T-helper 22 cell (primary cell): Measurements from ENCODE around the gene DTX3.
A peak's percentile ranks its signal among the peaks of the same experiment; 100 is the strongest.
"Not testable (repeated sequence)": the region's sequence is repeated elsewhere in the genome, so short reads cannot be mapped to it uniquely, and the experiment has no call there.

Experiments
- DNase-seq: peaks from one replicate; pipeline ENCODE4 v3.0.0-alpha.2; 2020; ENCODE audit warnings: low read depth

DTX3 gene

GRCh38 chr12:57583008-57583831, 21.4 kb upstream of the DTX3 start:
- DNase-seq, result peak; percentile 43

DNA sequence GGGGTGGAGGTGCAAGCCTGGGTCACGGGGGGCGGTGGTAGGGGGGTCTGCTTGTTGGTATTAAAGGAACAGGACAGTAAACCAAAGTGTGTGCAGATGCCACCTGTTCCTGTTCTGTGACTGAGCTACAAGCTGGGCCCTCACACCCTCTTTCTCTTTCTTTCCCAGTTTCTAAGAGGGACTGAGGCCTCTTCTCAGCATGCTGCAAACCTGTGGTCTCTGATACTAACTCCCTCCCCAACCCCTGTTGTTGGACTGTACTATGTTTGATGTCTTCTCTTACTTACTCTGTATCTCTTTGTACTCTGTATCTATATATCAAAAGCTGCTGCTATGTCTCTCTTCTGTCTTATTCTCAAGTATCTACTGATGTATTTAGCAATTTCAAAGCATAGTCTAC, 20.6 kb upstream of the DTX3 start:
- no peak for DNase-seq

DNA sequence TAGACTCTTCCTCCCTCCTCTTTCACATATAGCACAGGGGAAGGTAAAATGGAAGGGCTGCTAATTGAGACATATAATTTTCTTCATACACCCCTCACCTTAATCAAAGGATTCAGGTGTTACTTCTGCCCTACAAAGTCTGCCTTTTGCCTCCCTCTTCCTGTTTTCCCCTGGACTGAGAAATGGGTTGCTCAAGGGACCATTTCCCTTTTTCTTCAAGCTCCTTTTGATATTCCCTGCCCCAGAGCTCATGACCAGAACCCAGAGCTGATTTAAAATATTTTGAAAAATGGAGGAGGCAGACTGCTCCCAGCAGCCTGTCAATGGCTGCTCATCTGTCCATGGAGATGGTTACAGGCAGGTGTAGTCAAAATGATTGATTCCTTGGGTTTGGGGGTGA, 19.9 kb upstream of the DTX3 start:
- no peak for DNase-seq

- DNase-seq, result no peak
These were observed 19.5 kb upstream of the DTX3 start for GRCh38 chr12:57585156-57585555.

DNA sequence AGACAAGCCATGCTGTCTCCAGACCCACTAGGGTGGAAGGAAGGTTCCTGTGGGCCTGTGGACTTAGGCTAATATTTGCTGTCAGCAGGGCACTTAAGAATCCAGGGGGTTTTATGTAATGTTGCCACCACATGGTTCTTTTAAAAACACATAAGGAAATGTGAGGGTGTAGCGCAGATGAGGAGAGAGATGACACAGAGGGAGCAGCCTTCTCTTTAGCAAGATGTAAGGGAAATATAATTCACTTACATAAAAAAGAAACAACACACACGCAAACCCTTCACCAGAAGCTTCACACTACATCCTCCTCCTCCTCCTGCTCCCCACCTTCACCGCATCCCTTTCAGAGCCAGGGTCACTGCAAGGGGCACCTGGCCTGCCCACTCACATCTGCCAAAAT, 18.5 kb upstream of the DTX3 start:
- no peak for DNase-seq

- no peak for DNase-seq
These were observed 17.7 kb upstream of the DTX3 start for GRCh38 chr12:57586832-57587429.

DNA sequence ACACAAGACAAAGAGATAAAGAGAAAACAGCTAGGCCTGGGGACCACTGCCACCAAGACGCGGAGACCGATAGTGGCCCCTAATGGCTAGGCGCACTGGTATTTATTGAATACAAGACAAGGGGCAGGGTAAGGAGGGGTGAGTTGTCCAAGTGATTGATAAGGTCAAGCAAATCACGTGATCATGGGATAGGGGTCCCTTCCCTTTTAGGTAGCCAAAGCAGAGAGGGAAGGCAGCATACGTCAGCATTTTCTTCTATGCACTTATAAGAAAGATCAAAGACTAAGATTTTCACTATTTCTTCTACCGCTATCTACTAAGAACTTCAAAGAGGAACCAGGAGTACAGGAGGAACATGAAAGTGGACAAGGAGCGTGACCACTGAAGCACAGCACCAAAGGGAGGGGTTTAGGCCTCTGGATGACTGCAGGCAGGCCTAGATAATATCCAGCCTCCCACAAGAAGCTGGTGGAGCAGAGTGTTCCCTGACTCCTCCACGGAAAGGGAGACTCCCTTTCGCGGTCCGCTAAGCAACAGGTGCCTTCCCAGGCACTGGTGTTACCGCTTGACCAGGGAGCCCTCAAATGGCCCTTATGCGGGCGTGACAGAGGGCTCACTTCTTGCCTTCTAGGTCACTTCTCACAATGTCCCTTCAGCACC, 15.5 kb upstream of the DTX3 start:
- not testable (repeated sequence) for DNase-seq

- DNase-seq, result no peak
These were observed 14.2 kb upstream of the DTX3 start for GRCh38 chr12:57590479-57590863.

DNA sequence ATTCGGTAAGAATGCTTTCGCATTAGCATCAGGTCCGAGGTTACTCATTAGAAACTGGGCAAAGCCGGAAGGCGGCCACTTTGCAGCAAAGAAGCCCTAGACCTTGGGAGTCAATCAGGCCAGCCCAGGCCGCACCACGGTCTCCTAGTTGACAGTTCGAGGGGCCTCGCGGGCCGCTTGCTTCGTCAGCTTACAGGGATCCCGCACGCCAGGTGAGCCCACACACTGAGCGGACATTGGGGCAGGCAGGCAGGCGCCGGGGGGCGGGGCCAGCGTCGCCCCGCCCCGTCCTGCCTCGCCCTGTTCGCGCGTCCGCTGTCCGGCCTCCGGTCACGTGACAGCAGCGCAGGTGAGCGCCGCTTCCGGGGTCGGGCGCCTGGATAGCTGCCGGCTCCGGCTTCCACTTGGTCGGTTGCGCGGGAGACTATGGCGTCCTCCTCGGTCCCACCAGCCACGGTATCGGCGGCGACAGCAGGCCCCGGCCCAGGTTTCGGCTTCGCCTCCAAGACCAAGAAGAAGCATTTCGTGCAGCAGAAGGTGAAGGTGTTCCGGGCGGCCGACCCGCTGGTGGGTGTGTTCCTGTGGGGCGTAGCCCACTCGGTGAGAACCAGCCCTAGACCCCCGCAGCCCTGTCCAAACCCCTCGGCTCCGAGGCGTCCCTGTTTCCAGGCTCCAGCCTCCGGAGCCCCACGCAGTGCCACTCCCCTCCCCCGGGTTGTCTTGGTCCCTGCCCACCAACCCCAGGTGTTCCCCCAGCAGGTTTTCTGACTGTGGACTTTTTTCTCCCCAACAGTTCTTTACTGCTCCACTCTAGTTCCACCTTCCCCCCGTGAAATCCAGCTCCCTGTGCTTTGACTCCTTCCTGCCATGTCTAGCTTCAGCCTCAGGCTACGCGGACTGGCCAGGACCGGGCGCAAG, 13.5 kb upstream of the DTX3 start, which contains the start of gene PIP4K2C:
PIP4K2C (plus strand) TSS at position 329 of the 918 bp plus-strand sequence; CDS start at position 427, 98 bp downstream.
- peak; percentile 73 for DNase-seq

- no peak for DNase-seq
These were observed 12.8 kb upstream of the DTX3 start for GRCh38 chr12:57591782-57592325.

GRCh38 chr12:57592551-57593165, 12.0 kb upstream of the DTX3 start:
- DNase-seq, result no peak

- no peak for DNase-seq
These were observed 11.4 kb upstream of the DTX3 start for GRCh38 chr12:57593187-57593586.

GRCh38 chr12:57600395-57600794, 4.2 kb upstream of the DTX3 start:
- no peak for DNase-seq

DNA sequence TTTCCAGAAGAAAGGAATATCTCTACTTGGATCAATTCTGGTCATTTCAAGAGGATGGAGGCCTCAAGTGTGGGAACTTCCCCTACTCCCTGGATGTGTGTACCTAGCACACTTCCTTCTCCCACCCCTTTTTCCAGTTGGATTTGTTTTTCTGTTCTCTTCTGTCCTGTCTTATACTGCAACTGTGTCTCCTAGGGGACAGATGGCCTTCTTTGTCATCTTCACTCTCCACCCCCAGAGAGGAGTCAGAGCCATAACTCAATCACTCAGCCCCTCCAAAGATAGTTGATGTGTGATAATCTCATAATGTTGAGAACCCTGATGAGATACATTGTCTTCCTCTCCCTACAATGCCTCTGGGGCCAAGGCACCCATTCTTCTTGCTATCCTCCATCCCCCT, 2.1 kb upstream of the DTX3 start:
- no peak for DNase-seq

DNA sequence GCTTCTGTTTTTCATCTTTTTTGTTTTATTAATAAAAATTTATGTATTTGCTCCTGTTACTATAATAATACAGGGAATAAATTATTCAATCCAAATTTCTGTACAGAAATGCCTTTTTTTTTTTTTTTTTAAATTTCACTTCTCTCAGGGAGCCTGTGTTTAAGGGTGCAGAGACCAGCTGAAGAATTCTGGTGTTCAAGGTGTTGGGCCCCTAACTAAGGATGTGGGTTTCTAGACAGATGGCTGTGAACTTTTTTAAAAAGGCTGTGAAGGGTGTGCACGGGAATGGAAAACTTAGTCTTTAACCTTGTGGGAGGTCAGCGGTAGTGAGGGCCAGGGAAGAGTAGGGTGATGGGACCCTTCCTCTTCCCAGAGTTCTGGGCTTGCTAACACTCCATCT, 1.3 kb upstream of the DTX3 start:
- DNase-seq, result no peak

DNA sequence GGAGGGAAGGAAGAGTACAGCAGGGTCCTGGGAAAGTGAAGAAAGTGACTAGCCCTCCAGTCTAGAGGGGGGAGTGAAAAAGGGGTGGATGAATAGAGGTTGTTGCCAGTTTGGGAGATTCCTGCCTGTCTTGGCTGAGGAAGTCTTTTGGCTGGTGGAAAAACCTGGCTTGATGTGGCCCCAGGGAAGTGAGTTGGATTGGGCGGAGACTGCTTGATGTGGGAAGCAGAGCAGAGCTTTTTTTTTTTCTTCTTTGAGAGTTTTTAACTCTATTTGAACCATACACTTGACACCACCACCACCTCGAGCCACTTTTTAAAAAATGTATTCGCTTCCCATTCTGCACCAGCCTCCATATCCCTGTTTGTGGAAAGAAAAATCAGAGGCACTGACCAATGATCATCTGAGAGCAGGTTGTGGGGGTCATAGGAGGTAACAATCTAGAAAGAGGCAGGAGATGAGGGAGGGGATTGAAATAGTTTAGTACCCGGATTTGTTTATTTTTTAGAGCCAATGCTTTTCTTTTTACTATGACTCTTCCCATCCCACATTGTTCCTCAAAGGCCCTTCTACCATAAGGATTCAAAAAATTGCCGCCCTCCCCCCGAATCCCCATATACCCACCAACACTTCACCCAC, 690 bp upstream of the DTX3 start:
- no peak for DNase-seq

DNA sequence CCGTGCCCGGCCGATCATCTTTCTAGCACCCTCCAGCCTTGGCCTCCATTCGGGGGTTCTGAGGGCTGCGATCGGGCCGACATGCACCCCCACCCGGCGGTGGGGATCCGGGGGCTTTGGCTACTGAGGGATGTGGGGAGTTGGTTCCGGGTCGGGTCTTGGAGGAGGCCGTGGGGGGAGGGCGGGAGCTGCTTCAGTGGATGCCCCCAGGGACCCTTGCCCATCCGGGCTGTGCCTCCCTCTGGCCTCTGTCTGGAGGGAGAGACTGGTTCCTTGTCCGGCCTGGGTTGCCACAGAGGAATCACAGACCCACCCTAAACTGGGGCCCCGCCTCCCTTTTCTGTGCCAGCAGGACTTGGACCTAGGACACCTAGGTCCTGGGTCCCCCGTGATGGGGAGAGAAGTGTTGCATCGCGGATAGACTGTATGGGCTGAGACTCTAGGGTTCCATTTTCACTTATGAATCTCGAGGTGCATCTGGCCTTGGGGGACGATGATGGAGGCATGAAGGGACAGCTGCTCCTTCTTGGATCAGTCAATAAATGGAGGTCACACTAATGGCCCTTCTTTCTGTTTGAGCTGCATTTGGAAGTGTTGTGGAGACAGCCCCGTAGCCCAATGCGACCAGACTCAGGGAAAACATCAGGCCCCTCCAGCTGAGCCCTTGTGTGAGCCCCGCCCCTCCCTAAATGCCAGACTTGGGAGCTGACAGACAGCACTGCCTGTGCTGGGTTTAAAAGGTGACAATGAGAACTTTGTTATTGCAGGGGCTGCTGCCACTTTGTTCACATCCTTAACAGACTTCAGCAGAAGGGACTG, 577 bp downstream of the DTX3 start:
- no peak for DNase-seq

- no peak for DNase-seq
These were observed 1.2 kb downstream of the DTX3 start for GRCh38 chr12:57605811-57606311.

DNA sequence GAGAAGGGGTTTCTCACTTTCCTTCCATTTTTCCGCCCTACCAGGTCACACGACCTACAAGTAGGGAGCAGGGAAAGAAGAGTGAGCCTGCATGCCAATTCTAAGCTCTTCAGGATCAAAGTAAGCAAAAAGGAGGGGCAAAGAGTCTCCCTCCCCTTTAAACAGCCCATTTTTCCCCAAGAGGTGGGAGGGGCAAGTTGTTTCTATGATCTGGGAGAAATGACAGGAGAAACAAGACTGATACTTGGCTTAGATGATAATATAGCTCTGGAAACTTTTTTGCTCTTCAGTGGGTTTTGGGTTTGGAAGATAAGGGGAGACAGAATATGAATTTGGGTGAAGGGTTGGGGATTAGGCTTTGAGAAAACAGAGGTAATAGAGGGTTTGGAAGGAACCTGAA, 1.8 kb downstream of the DTX3 start:
- no peak for DNase-seq

DNA sequence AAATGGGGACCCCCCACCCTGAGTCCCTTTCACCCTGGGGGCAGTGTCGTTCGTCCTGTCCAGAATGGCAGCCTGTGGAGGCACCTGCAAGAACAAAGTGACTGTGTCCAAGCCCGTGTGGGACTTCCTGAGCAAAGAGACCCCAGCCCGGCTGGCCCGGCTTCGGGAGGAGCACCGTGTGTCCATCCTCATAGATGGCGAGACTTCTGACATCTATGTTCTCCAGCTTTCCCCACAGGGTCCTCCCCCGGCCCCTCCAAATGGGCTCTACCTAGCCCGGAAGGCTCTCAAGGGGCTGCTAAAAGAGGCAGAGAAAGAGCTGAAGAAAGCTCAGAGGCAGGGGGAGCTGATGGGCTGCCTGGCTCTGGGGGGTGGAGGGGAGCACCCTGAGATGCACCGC, 2.2 kb downstream of the DTX3 start:
- DNase-seq, result no peak
